ENCODE measurements around the gene KERA. TPM values are rescaled to one million over a fixed set of nuclear protein-coding genes. Genes with fewer than 3 reads are reported as not detected.
A peak's percentile ranks its signal among the peaks of the same experiment; 100 is the strongest.

Gene KERA
- total RNA-seq, 1 donor from 2014 or later = not detected

GRCh38 chr12:91078501-91078900 is 20.7 kb upstream of the KERA start:
- DNase-seq = no peak
- no peak overlapping the region for H3K4me3 ChIP-seq
- H3K4me1 ChIP-seq = no peaks in the 10 kb centered on the region
- no peaks in the 10 kb centered on the region for H3K9me3 ChIP-seq
- no peaks in the 10 kb centered on the region for H3K36me3 ChIP-seq
- ATAC-seq = no peak
- intact Hi-C loops (cut with DNase I) = no loop called here
- no peak for TF ChIP-seq CTCF (IDR thresholded peaks at IDR 0.05)
- no peaks in the 10 kb centered on the region for H3K27me3 ChIP-seq (ENCODE audit: low read depth)
- no peak overlapping the region for H3K27ac ChIP-seq

- Histone ChIP-seq H3K4me3 (no peak overlapping the region), H3K27ac (no peak overlapping the region), H3K9me3 (no peaks in the 10 kb centered on the region), H3K36me3 (no peaks in the 10 kb centered on the region), H3K4me1 (no peaks in the 10 kb centered on the region), H3K27me3 (ENCODE audit: low read depth) (no peaks in the 10 kb centered on the region)
- ATAC-seq (no peak), DNase-seq (no peak)
- TF ChIP-seq CTCF (IDR thresholded peaks at IDR 0.05) = no peak
- intact Hi-C loops (cut with DNase I) = no loop called here
These were observed 19.6 kb upstream of the KERA start for GRCh38 chr12:91077228-91077954.

- intact Hi-C loops (cut with DNase I) = no loop called here
- DNase-seq (no peak), ATAC-seq (no peak)
- H3K27ac ChIP-seq = no peak overlapping the region
- H3K27me3 ChIP-seq (ENCODE audit: low read depth) = no peaks in the 10 kb centered on the region
- no peaks in the 10 kb centered on the region for H3K9me3 ChIP-seq
- no peaks in the 10 kb centered on the region for H3K4me1 ChIP-seq
- no peaks in the 10 kb centered on the region for H3K36me3 ChIP-seq
- no peak overlapping the region for H3K4me3 ChIP-seq
- TF ChIP-seq CTCF (IDR thresholded peaks at IDR 0.05) = no peak
These were observed 17.0 kb upstream of the KERA start for GRCh38 chr12:91074851-91075250.

GRCh38 chr12:91074154-91074709 is 16.4 kb upstream of the KERA start:
- Histone ChIP-seq H3K9me3 (no peaks in the 10 kb centered on the region), H3K27me3 (ENCODE audit: low read depth) (no peaks in the 10 kb centered on the region), H3K4me3 (no peak overlapping the region), H3K27ac (no peak overlapping the region), H3K4me1 (no peaks in the 10 kb centered on the region), H3K36me3 (no peaks in the 10 kb centered on the region)
- DNase-seq = no peak
- peak in 1 of 2 donors; percentile 11 for ATAC-seq
- intact Hi-C loops (cut with DNase I) = no loop called here
- TF ChIP-seq CTCF (IDR thresholded peaks at IDR 0.05) = no peak

- H3K27ac ChIP-seq = no peak overlapping the region
- H3K36me3 ChIP-seq = no peaks in the 10 kb centered on the region
- no peaks in the 10 kb centered on the region for H3K4me1 ChIP-seq
- no peak for DNase-seq
- ATAC-seq = no peak
- H3K27me3 ChIP-seq (ENCODE audit: low read depth) = no peaks in the 10 kb centered on the region
- no peaks in the 10 kb centered on the region for H3K9me3 ChIP-seq
- intact Hi-C loops (cut with DNase I) = no loop called here
- H3K4me3 ChIP-seq = no peak overlapping the region
- TF ChIP-seq CTCF (IDR thresholded peaks at IDR 0.05) = no peak
These were observed 15.6 kb upstream of the KERA start for GRCh38 chr12:91073426-91073825.
